HepG2 (cell line): ENCODE data around the gene TMEM187. TPM values are rescaled to one million over a fixed set of nuclear protein-coding genes. Genes with fewer than 3 reads are reported as not detected.

Source experiments
- HOXA5 ChIP-seq: sonication (generic); formaldehyde crosslinking; IDR thresholded peaks from 2 replicates; pipeline ENCODE4 v1.4.0; 2020; ENCODE audit warnings: missing genetic modification reagents
- KIAA2018 ChIP-seq: sonication (generic); formaldehyde crosslinking; IDR thresholded peaks from 2 replicates; pipeline ENCODE4 v1.5.0; 2020; ENCODE audit warnings: mild to moderate bottlenecking, missing genetic modification reagents, borderline replicate concordance
- PREB ChIP-seq: sonication (generic); formaldehyde crosslinking; IDR thresholded peaks from 2 replicates; pipeline ENCODE4 v1.4.0; 2020; ENCODE audit warnings: missing genetic modification reagents
- ZNF570 ChIP-seq: sonication (generic); formaldehyde crosslinking; IDR thresholded peaks from 2 replicates; pipeline ENCODE4 v1.4.0; 2020; ENCODE audit warnings: mild to moderate bottlenecking, missing genetic modification reagents, borderline replicate concordance
- polyA plus RNA-seq, 8 experiments: library from polyadenylated mRNA; depleted of rRNA in 3 of 8; stranded (reverse) in 7 of 8; unstranded in 1 of 8; fragments of >200 nt; fragmentation: Illumina TruSeq in 4 of 8; extraction: Trizol in 4 of 8; gene quantifications; 2 replicates each; pipeline versions ENCODE4 v1.2.1 to v1.2.3, GENCODE V29; 2011 to 2016; ENCODE audit warnings: low read depth in 4 of 8, missing spikeins in 1 of 8, mixed read lengths in 1 of 8; ENCODE audit not compliant: insufficient read depth in 1 of 8
- total RNA-seq, 5 experiments: library from RNA; depleted of rRNA; stranded (reverse); fragments of >200 nt; fragmentation: Illumina TruSeq; extraction: Trizol; gene quantifications; 2 replicates each; pipeline ENCODE4 v1.2.3, GENCODE V29; 2016; ENCODE audit warnings: low read depth in 1 of 5

Gene TMEM187
- total and polyA plus RNA-seq, 2 of the 13 experiments (the other 11 are each of a cell fraction or from before 2014, with no cell fraction given): 2.2 to 6.2 TPM

GRCh38 chrX:153968754-153969124 lies 3.8 kb upstream of the TMEM187 start (continued):
- TF ChIP-seq PREB: no peak
- TF ChIP-seq ZNF570 (CRISPR knock-in tag): no peak
- TF ChIP-seq HOXA5 (CRISPR knock-in tag): no peak
- no peak for TF ChIP-seq KIAA2018 (CRISPR knock-in tag)
